DOHH2 (cell line): ENCODE measurements around the gene CDKN1B.
A peak's percentile ranks its signal among the peaks of the same experiment; 100 is the strongest.

Source experiments
- H3F3A ChIP-seq: fragments of 200-600 bp; sonication (generic), shearing (Covaris generic); 2 replicates; pipeline ENCODE4 v1.6.0; 2016; ENCODE audit warnings: antibody characterized with exemption, mild to moderate bottlenecking; ENCODE audit not compliant: control insufficient read depth, insufficient read depth
- H3K27ac ChIP-seq: fragments of 200-600 bp; sonication (generic); 2 replicates; pipeline ENCODE4 v1.5.1; 2014; ENCODE audit warnings: low read depth, mild to moderate bottlenecking, low read length, moderate library complexity
- H3K27me3 ChIP-seq: fragments of 200-600 bp; sonication (generic); 2 replicates; pipeline ENCODE4 v1.6.1; 2014; ENCODE audit warnings: mild to moderate bottlenecking, low read length, mixed read lengths; ENCODE audit not compliant: control insufficient read depth
- H3K36me3 ChIP-seq: fragments of 200-600 bp; sonication (generic); 2 replicates; pipeline ENCODE4 v1.6.1; 2014; ENCODE audit warnings: mild to moderate bottlenecking, low read length, moderate library complexity, mixed read lengths; ENCODE audit not compliant: control insufficient read depth
- H3K4me1 ChIP-seq: fragments of 200-600 bp; sonication (generic); 2 replicates; pipeline ENCODE4 v1.6.1; 2014; ENCODE audit warnings: mild to moderate bottlenecking, low read length, mixed read lengths; ENCODE audit not compliant: control insufficient read depth
- H3K4me2 ChIP-seq: fragments of 200-600 bp; sonication (generic); 2 replicates; pipeline ENCODE4 v1.6.0; 2014; ENCODE audit warnings: mild to moderate bottlenecking, low read length, moderate library complexity
- H3K4me3 ChIP-seq: fragments of 200-600 bp; sonication (generic); 2 replicates; pipeline ENCODE4 v1.5.1; 2014; ENCODE audit warnings: mild to moderate bottlenecking, low read length, mixed read lengths
- H3K79me2 ChIP-seq: fragments of 200-600 bp; sonication (generic); 2 replicates; pipeline ENCODE4 v1.6.1; 2014; ENCODE audit warnings: mild to moderate bottlenecking, low read length, mixed read lengths; ENCODE audit not compliant: control insufficient read depth
- H3K9me2 ChIP-seq: fragments of 200-600 bp; sonication (generic); replicated peaks from 2 replicates; pipeline ENCODE4 v1.6.1; 2014; ENCODE audit warnings: mild to moderate bottlenecking, low read length, mixed read lengths; ENCODE audit not compliant: control insufficient read depth
- H3K9me3 ChIP-seq: fragments of 200-600 bp; sonication (generic); 2 replicates; pipeline ENCODE4 v1.6.1; 2014; ENCODE audit warnings: antibody characterized with exemption, low read length, mixed read lengths; ENCODE audit not compliant: control insufficient read depth, insufficient read depth
- H4K20me1 ChIP-seq: fragments of 200-600 bp; sonication (generic); 2 replicates; pipeline ENCODE4 v1.6.0; 2014; ENCODE audit warnings: low read depth, mild to moderate bottlenecking, antibody characterized with exemption, low read length, moderate library complexity; ENCODE audit not compliant: control insufficient read depth, insufficient read depth
- CTCF ChIP-seq: fragments of 200-600 bp; sonication (generic); IDR thresholded peaks from one replicate; pipeline ENCODE4 v1.5.1; 2014; ENCODE audit warnings: antibody characterized with exemption, mild to moderate bottlenecking, low read depth, low read length; ENCODE audit not compliant: poor library complexity, severe bottlenecking
- EZH2phosphoT487 ChIP-seq: fragments of 200-600 bp; sonication (generic); IDR thresholded peaks from 2 replicates; pipeline ENCODE4 v1.6.1; 2017; ENCODE audit warnings: borderline replicate concordance, mild to moderate bottlenecking, antibody characterized with exemption, low read length, moderate library complexity, mixed read lengths

Gene CDKN1B

GRCh38 chr12:12722435-12723148 lies 5.4 kb downstream of the CDKN1B start:
- Histone ChIP-seq H3K79me2 (peaks cover 85% of the 10 kb centered on the region), H3K9me3 (no peaks in the 10 kb centered on the region), H3K27me3 (no peaks in the 10 kb centered on the region), H3K36me3 (peaks cover 74% of the 10 kb centered on the region), H3K27ac (peak overlapping the region; percentile 97), H3K4me1 (peaks cover 51% of the 10 kb centered on the region), H3K9me2 (no peaks in the 10 kb centered on the region), H4K20me1 (no peaks in the 10 kb centered on the region), H3F3A (peaks cover 41% of the 10 kb centered on the region), H3K4me2 (peak overlapping the region; percentile 96), H3K4me3 (peak overlapping the region; percentile 96)
- TF ChIP-seq EZH2phosphoT487 (no peak), CTCF (no peak)

DNA sequence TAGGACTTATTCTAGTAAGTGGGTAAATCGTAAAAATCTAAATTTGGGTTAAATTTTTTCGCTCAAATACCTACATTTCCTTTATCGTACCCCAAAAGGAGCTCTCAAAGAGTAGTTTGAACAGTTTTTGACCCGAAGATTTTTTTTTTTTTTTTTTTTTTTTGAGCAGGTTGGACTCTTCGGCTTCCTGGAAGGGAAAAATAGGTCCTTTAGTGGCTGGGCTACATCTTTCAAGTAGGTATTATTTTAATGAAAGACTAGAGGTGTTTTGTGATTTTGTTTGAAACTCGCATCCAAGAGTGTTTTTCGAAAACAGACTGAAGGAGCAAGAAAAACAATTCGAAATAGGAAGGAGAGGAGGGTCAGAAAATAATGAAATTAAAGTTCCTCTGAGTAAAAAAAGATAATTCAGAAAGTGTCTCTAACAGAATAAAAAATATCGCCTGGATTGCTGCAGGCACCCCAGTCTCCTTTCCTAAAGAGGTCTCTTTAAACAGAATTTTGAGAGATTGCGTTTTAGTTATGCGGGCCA lies 6.0 kb downstream of the CDKN1B start:
- peaks cover 58% of the 10 kb centered on the region for H3K4me1 ChIP-seq
- no peaks in the 10 kb centered on the region for H3K9me2 ChIP-seq
- TF ChIP-seq CTCF (no peak), EZH2phosphoT487 (no peak)
- peak overlapping the region; percentile 96 for H3K4me2 ChIP-seq
- H3K9me3 ChIP-seq = no peaks in the 10 kb centered on the region
- no peaks in the 10 kb centered on the region for H4K20me1 ChIP-seq
- peaks cover 41% of the 10 kb centered on the region for H3F3A ChIP-seq
- H3K27ac ChIP-seq = peak overlapping the region; percentile 97
- H3K27me3 ChIP-seq = no peaks in the 10 kb centered on the region
- H3K36me3 ChIP-seq = peaks cover 74% of the 10 kb centered on the region
- peak overlapping the region; percentile 96 for H3K4me3 ChIP-seq
- H3K79me2 ChIP-seq = peaks cover 85% of the 10 kb centered on the region

DNA sequence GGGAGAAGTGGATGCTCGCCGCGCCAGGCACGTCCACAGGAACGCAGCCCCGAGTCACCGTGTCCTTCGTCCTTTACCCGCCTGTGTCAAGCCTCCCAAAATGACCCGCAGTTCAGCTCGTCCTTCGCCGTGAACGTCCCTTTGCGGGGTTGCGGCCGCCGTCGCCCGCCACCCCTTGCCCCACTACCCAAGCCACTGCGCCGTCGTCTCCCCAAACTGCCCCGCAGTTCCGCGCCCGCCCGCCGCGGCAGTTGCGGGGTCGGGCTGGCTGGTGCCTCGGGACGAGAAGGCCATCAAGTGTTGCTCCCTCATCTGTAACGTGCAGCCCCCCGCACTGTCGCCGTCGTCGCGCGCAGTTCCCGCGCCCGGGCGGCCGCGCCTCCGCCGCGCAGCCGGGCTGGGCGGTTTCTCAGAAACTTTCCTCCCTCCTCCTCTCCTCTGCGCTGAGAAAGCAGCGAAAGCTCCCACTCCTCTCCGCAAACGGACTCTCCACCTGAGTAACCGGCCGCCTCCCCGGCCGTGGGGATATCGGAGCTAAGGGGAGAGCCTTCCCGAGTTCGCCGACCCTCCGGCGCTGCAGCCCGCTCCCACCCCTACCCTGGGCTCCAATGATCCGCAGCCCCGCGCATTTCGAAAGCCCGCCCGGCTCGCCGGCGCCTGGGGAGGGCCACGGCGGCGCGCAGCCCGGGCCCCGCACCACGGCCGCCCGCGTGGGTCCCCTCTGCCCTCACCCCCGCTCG lies 6.7 kb downstream of the CDKN1B start:
- peaks cover 85% of the 10 kb centered on the region for H3K79me2 ChIP-seq
- no peaks in the 10 kb centered on the region for H3K9me3 ChIP-seq
- no peak for TF ChIP-seq EZH2phosphoT487
- TF ChIP-seq CTCF = no peak
- H3K9me2 ChIP-seq = no peaks in the 10 kb centered on the region
- H3K4me3 ChIP-seq = peak overlapping the region; percentile 96
- H3K27me3 ChIP-seq = no peaks in the 10 kb centered on the region
- H3K27ac ChIP-seq = peak overlapping the region; percentile 97
- H3K36me3 ChIP-seq = peaks cover 74% of the 10 kb centered on the region
- H3K4me2 ChIP-seq = peak overlapping the region; percentile 96
- peaks cover 64% of the 10 kb centered on the region for H3K4me1 ChIP-seq
- no peaks in the 10 kb centered on the region for H4K20me1 ChIP-seq
- H3F3A ChIP-seq = peaks cover 41% of the 10 kb centered on the region
